Stimulated activated CD4-positive, alpha-beta T cell treated with anti-CD3 and anti-CD28 coated beads, TNF-alpha, amount 100 ng/mL, for 1 hour (primary cell): ENCODE measurements around the gene IL9.
"Not testable (repeated sequence)": the region's sequence is repeated elsewhere in the genome, so short reads cannot be mapped to it uniquely, and the experiment has no call there.

Source experiments
- DNase-seq, 3 donors: peaks; one replicate each; pipeline ENCODE4 v3.0.0-alpha.2; 2020; ENCODE audit warnings: low read depth in 3 of 3, low spot score in 1 of 3

The IL9 gene

GRCh38 chr5:135869276-135869675, 26.4 kb downstream of the IL9 start:
- no peak for DNase-seq

- no peak for DNase-seq
These were observed 27.0 kb downstream of the IL9 start for GRCh38 chr5:135868681-135869080.

DNA sequence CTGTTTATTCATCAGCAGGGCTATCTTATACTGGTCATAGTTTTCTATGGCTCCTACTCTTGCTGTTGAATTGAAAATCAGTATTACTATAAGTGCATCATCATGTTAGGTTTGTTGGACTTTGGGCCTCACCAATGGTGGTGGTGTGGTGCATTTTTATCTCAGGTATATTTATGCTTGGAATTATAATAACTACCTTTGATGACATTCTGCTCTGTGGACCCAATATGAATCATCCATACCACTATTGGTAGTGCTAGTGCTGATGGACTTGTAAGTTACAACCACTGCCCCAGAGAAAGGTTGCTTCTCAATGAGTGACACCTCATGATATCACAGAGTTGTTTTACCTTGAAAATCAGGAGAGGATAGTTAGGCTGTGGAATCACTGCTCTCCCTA, 28.0 kb downstream of the IL9 start:
- DNase-seq = no peak

GRCh38 chr5:135866016-135866415, 29.6 kb downstream of the IL9 start:
- DNase-seq = no peak

- no peak for DNase-seq
These were observed 30.9 kb downstream of the IL9 start for GRCh38 chr5:135864503-135865435.

DNA sequence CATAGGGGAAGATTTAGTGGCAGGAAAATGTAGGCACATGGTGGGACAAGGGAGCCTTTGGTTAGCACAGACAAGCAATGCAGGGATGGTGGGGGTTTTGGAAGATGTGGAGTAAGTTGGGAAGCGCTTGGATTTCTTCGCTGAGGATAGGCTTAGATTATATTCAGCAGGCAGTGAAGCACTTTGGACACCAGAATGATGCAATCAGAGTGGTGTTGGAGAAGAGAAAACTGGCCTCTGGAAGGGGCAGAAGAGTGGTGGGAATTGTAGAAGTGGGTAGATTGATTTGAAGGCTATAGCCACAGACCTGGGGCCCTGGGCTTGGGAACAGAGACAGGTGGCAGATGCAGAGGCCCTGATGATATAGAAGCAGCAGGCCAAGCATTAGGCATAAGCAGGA, 32.9 kb downstream of the IL9 start:
- no peak for DNase-seq

DNA sequence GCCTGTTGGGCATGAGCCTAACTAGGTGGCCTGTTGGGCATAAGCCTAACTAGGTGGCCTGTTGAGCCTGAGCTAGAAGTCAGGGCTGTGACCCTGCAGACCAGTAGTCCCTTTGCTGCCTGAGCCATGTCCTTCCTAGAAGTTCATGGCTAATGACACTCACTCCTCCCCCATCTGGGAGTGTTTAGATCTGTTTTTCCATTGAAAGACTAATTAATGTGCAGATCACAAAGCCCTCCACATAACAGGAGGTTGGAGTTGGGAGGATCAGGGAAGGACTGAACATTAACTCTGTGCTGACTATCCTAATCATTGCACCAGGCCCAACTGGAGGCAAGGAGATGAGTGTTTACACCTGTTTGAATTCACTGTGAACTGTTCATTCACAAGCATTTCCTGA, 33.6 kb downstream of the IL9 start:
- no peak for DNase-seq

DNA sequence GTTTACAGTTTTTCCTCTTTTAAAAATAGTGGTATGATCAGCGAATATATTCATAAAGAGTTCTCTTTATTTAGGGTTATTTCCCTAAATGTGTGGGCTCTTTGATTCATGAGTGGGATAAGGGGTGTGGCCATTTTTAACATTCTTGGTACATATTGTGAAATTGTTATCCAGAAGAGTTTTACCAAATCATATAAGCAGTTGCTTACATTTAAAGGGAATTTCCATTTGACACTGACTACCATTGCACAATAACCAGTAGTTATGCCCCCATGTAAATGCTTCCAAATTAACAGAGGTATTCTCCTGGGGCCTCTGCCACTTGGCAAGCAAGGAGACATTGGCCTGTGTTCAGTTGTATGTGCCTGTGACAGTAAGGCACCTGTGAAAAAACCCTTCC, 34.0 kb downstream of the IL9 start:
- DNase-seq = no peak

GRCh38 chr5:135859641-135860040, 36.0 kb downstream of the IL9 start:
- DNase-seq = no peak

DNA sequence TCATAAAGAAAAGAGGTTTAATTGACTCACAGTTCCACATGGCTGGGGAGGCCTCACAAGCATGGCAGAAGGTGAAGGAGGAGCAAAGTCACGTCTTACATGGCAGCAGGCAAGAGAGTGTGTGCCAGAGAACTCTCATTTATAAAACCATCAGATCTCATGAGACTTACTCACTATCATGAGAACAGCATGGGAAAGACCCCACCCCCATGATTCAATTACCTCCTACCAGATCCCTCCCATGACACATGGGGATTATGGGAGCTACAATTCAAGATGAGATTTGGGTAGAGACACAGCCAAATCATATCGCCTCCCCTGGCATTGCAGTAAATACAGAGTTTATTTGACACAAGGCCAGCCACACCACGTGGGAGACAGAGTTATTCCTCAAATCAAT, 36.5 kb downstream of the IL9 start:
- not testable (repeated sequence) for DNase-seq

DNA sequence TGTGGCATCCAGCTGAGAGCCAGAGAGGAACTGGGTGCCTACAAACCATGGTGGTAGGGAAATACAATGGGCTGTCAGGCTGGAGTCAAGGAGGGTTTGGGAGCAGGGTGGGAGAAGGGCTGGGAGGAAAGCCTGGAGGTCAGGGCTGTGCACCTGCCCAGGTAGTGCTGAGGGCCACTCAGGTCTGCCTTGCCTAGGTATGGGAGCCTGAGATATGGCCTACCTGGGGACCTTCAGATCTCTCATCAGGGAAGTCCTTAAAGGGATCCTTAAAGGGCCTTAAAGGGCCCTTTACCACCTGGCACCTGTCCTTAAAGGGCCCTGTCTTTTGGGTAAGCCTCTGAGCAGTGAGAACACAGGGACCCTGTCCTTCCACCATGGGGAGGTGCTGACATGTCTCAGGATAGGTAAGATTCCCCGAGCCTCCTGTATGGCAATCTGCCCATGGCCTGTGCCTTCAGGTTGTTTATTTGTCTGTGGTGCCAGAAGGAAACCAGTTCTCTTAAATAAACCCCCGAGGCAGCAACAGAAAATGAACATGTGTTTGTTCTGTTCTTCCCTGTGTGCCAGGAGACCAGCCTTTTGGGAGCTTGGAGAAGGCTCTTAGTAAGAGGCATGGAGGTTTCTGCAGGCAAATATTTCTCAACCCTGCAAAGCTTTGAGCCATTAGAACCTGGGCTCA, 37.9 kb downstream of the IL9 start:
- DNase-seq = no peak

- no peak for DNase-seq
These were observed 43.5 kb downstream of the IL9 start for GRCh38 chr5:135851915-135852845.

GRCh38 chr5:135851186-135851914, 44.3 kb downstream of the IL9 start:
- no peak for DNase-seq

DNA sequence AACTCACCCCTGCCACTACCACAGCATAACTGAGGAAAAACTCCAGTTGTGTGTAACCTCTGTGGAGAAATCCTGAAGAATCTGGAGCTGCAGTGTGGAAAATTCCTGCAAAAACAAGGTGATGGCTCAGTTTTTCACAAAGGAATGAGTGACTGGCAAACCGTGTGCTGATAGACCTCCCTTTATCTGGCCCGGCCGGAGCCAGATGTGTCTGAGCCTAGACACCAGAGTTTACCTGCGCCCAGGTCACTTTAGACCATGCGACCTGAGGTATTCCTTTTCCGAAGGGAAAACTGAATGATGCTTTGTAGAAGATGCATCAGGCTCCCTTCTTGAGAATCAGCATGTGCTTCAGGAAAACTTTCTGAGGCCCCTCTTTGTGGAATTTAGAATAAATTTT, 45.0 kb downstream of the IL9 start:
- DNase-seq = no peak

GRCh38 chr5:135850231-135850630, 45.4 kb downstream of the IL9 start:
- DNase-seq = no peak

GRCh38 chr5:135847976-135848375, 47.7 kb downstream of the IL9 start:
- DNase-seq = no peak

- DNase-seq = no peak
These were observed 49.3 kb downstream of the IL9 start for GRCh38 chr5:135846311-135846710.

GRCh38 chr5:135843571-135844337, 51.9 kb downstream of the IL9 start:
- DNase-seq = no peak

DNA sequence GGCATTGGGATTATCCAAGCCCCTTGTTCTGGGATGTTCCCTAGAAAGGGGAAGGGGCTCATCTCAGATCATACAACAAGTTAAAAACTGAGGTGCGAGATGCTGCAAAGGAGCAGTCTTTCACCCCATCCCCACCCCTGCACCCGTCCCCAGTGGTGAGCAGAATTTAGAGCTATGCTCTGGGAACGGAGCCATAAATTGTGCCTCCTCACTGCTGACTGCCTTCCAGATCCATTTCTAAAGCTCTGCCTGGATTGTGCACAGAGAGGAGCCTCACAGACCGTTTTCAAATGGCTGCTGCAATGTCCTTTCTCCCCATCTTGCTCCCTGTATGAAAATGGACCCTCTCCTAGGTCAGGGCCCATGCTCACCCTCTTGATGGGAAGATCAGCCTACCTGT, 52.9 kb downstream of the IL9 start:
- no peak for DNase-seq
